KBM-7 (cell line): Measurements from ENCODE around the gene MFGE8.
"Not testable (repeated sequence)": the region's sequence is repeated elsewhere in the genome, so short reads cannot be mapped to it uniquely, and the experiment has no call there.

Experiments
- DNase-seq: peaks from one replicate; pipeline ENCODE4 v3.0.0-alpha.2; 2015
- in situ Hi-C: fragments of 300-500 bp; cut with MboI; formaldehyde crosslinking; loops from 2 replicates; pipeline ENCODE4 v1.14.3; 2020; ENCODE audit warnings: low sequenced_read_pairs, low pct_unique_long_range_greater_than_20kb, mixed read lengths

The MFGE8 gene, protein sequence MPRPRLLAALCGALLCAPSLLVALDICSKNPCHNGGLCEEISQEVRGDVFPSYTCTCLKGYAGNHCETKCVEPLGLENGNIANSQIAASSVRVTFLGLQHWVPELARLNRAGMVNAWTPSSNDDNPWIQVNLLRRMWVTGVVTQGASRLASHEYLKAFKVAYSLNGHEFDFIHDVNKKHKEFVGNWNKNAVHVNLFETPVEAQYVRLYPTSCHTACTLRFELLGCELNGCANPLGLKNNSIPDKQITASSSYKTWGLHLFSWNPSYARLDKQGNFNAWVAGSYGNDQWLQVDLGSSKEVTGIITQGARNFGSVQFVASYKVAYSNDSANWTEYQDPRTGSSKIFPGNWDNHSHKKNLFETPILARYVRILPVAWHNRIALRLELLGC

DNA sequence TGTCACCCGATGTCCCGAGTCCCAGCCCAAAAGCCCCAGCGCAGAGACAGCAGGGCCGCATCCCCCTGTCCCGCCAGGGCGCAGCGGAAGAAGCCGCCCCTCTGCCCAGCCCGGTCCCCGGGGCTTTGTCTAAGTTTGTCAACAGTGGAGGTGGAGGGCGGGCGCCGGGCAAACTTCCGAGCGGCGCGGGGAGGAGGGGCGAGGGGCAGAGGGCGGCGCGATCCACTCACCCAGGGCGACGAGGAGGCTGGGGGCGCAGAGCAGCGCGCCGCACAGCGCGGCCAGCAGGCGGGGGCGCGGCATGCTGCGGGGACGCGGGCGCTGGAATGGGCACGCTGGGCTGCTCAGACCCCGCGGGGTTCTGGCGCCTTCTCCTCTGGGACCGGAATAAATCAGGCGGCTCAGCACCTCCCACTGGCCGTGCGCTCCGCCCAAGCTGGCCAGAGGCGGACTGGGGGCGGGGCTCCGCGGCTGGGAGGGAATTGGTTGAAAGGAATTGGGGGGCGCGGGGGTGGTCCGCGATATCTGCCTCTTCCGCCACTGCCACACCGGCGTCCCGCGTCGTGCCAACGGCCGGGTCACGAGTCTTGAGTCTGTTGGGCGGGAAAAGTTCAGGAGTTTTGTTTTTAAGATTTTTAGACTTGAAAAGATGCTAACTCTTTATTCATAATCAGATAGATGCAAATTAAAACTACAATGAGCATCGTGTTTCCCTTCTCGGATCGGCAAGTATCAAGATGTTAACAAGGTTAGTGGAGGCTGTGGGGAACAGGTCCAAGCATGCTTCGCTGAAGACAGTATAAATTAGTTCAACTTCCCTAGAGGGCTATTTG, at the start of gene MFGE8:
Gene MFGE8, minus strand, starts transcription at position 363 of the 833 bp plus-strand sequence. Its CDS starts 60 bp downstream, at position 303.
- in situ Hi-C loops = no loop called here
- peak; percentile 93 for DNase-seq

DNA sequence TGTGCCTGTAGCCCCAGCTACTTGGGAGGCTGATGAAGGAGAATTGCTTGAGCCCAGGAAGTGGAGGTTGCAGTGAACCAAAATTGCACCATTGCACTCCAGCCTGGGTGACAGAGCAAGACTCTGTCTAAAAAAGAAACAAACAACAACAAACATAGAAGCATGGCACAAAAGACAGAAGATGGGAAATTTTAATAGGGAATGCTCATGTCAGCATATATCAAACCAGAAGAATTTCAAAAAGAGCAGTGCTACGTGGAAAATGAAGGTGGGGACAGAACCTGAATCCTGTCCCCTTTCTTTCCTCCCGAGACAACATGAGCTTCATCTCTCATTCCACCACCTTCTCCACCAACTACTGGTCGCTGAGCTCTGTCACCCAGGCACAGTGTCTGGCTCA, 46.3 kb upstream of the MFGE8 start:
- DNase-seq = no peak
- in situ Hi-C loops = no loop called here

DNA sequence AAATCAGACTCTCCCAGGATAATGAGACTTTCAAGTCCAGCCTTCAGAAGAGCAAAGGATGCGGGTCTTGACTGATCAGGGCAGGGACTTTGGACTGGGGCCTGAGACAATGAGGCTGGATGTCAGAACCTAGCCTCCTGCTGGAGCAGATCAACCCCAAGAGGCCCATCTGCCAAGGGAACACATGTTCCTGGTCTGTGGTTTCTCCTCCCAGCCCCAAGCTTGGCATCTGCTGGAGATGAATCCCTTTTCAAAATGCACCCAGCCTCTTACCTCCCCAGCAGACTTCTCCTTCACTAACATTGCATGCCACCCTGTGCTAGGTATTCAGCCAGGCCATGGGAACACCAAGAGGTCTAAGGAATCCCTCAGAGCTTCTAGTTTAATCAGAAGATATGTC, 43.7 kb upstream of the MFGE8 start:
- in situ Hi-C loops = no loop called here
- no peak for DNase-seq

DNA sequence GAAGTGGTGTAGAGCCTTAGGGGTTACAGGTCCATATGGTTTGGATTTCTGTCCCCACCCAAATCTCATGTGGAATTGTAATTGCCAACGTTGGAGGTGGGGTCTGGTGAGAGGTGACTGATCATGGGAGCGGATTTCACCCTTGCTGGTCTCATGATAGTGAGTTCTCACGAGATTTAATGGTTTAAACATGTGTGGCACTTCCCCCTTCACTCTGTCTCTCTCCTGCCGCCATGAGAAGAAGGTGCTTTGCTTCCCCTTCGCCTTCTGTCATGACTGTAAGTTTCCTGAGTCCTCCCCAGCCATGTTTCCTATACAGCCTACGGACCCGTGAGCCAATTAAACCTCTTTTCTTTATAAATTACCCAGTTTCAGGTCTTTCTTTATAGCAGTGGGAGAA, 43.1 kb upstream of the MFGE8 start:
- DNase-seq = no peak
- in situ Hi-C loops = no loop called here

DNA sequence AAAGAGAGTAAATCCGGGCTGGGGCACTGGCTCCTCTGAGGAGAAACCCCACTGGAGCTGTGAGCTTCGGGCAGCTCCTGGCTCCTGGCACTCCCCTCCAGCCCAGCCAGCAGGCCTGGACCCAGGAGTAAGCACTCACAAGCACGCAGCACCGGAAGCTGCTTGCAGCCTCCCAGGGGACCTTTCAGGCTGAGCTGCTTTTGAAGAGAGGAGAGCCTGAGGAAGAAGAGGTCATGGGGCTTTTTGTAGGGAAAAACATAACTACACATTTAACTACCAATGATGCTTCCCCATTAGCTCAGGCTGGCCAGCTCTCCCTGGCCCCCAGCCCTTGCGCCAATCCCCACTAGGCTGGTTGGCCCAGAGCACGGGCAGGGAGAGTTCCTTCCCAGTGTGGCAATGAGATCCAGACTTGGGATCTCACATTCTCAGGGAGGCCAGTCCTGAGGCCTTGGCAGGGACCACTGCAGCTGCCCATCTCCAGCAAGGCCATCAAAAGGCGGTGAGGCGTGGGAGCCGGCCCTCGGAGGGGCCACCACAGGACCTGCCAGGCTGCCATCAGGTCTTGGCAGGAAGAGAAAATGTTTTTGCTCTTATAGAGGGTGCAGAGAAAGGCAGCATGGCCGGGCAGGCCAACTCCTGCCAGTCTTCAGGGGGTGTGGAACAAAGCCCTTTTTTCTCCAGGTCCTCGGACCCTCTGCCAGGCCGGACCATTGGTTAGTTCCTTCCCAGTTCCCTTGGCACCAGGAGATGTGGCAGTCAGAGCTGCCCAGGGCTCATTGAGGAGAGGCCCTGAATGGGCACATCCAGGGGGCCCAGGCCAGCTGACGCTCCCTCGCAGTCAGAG, 41.5 kb upstream of the MFGE8 start:
- in situ Hi-C loops = no loop called here
- DNase-seq = no peak

DNA sequence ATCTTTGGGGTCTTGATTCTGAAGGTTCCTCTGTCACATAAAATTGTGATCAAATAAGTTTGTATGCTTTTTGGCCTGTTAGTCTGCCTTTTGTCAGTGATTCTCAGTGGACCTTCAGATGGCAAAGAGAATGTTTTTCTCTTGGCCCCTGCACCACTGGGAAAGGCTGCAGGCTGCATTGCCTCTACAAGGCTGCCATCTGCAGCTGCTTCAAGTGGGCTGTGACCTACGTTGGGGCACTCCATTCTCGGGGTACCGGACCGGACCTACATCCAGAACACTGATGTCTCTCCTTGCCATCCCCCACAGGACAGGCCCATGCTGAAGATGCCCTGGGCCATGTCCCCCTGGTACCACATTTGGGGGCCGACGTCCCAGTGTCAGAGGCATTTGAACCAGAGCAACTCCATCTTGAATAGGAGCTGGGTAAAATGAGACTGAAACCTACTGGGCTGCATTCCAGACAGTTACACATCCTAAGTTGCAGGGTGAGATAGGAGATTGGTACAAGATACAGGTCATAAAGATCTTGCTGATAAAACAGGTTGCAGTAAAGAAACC, 37.5 kb upstream of the MFGE8 start:
- in situ Hi-C loops = no loop called here
- DNase-seq = no peak

DNA sequence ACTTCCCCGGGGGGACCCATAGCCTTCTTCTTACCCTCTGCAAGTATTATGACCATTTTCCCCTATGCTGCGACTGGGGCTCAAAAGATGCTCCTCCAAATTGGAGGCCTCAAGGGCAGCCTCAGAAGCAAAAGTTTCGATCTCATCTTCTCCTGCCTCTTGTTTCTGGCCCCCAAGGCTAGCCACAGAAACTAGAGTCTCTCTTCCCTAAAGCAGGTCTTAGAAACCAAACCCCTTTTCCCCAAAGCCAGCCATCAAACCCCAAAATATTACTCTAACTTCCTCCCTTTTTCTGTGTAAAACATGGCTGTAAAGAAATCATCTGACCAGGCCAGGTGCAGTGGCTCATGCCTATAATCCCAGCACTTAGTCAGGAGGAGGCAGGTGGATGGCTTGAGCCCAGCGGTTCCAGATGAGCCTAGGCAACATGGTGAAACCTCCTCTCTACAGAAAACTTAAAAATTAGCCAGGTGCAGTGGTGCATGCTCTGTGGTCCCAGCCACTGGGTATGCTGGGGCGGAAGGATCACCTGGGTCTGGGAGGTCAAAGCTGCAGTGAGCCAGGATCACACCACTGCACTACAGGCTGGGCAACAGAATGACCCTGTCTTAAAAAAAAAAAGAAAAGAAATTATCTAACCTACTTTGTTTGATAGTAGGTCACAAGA, 36.7 kb upstream of the MFGE8 start:
- in situ Hi-C loops = no loop called here
- no peak for DNase-seq

DNA sequence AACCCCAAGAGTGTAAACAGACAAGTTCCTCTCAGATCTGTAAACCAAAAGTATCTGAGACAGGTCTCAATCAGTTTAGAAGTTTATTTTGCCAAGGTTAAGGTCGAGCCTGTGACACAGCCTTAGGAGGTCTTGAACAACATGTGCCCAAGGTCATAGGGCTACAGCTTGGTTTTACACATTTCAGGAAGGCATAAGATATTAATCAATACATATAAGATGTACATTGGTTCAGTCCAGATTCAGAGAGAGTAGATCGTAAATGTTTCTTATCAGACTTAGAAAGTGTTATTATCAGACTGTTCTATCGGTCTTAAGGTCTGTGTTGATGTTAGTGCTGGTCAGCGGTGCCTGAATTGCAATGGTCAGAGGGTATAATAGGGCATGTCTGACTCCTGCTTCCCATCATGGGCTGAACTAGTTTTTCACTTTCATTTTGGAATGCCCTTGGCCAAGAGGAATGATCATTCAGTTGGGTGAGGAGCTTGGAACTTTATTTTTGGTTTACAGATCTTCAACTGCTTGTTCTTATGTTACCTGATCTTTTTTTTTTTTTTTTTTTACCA, 27.0 kb upstream of the MFGE8 start:
- in situ Hi-C loops = no loop called here
- no peak for DNase-seq

DNA sequence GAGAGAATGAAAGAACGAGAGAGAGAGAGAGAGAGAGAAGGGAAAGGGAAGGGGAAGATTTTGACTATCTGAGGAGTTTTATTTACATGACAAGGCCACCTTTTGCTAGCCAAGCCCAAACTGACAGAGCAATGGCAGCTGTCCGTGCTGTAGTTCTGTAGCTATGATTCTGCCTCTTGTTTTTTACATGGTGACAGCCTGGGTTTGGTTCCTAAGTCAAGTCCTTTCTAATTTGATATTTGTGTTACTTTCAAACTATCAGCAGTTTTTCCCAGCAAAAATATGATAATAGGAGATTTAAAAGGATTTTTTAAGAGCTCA, 26.3 kb upstream of the MFGE8 start:
- no peak for DNase-seq
- in situ Hi-C loops = no loop called here

DNA sequence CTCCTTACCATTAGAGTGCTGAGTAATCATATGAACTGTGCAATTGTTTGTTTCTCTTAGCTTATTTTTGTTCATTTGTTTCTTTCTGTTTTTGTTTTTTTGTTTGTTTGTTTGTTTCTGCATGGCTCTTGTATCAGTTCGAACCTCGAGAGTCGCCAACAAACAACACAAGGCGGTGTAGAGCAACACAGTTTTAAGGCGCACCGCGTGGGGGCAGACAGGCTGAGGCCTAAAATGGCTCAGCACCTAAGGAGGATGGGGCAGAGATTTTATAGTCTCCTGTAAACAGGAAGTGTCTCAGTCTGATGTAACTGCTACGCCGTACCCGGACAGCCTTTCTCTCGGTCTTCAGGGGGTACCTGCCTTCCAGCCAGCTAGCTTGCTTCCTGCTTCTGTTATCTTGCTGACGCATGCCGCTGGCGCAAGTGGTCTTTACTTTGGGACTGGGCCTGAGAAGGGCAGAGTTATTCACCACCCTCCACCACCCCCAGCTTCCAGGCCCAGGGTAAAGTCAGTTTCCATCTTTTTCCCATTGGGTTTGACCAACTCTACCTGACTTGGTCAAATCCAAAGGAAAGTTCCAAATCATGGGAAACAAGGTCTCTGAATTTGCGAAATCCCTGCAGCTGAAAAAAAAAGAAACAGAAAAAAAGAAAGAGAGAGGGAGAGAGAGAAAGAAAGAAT, 25.8 kb upstream of the MFGE8 start:
- in situ Hi-C loops = no loop called here
- no peak for DNase-seq

DNA sequence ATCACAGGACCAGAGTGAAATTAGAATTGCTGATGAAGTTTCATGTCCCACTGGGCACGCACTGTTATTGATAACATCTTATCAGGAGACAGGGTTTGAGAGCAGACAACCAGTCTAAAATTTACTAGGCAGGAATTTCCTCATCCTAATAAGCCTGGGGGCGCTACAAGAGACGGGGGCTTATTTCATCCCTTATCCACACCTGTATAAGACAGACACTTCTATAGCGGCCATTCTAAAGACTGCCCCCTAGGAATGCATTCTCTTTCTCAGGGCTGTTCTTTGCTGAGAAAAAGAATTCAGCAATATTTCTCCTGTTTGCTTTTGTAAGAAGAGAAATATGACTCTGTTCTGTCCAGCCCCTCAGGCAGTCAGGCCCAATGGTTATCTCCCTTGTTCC, 21.3 kb upstream of the MFGE8 start:
- in situ Hi-C loops, DNase-seq: not testable (repeated sequence)

DNA sequence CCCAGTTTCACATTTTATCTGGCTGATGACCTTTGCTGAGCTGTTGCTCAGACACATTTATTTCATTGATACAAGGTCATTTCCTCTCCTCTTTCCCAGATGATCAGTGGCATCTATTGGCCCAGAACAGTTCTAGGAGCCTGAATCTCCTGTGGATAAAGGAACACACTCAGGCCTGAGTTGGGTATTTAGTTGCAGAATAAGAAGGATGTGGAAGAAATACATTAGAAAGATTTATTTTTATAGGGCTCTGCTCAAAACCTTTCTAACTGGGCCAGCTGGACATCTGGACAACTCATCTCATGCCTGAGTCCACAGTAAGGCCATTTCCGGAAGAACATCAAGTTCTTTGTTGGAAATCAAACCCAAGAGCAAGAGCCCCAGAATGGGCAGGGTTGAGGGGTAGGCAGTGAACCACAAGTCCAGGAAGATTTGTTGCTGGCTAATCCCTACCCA, 19.7 kb upstream of the MFGE8 start:
- in situ Hi-C loops = no loop called here
- no peak for DNase-seq

DNA sequence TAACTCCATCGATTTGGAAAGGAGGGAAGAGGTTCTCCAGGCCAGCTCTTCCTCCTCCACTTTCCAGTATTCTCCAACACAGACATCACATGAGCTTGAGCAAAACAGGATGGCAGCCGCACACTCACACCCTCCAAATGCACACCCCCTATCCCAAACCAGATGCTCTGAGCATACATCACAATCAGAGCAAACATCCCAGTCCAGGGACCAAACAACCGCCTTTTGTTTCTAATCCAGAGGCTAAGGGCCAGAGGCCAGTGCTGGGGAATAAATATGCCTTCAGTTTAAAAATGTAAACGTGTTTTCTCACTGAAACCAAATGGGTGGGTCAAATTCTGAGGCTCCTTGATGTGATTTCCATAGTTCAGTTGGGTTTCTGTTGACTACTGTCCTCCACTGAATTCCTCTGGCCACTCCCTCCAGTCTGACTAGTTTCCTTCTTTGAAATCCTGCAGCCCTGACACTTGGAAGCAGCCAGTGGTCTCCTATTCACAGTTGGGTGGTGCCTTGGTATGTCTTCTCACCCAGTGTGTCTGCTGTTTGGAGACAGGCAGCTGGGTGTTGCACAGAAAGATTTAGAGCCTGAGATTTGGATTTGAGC, 19.2 kb upstream of the MFGE8 start:
- in situ Hi-C loops = no loop called here

DNA sequence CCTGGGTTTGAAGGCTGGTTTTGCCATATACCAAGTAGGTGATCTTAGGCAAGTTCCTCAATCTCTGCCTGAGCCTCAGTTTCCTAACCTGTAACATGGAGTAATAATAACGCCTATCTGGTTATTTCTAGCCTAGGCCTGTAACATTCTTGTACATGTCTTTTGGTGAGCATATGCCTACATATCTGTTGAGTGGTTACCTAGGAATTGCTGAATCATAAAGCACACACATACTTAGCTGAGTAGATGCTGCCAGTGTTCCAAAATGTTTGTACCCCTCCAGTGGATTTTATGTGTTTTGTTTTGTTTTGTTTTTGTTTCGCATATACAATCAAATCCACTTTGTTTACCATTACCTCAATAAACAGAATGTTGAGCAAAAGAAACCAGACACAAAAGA, 17.4 kb upstream of the MFGE8 start:
- in situ Hi-C loops = no loop called here
- no peak for DNase-seq

More for the DNA sequence above, 19.2 kb upstream of the MFGE8 start:
- DNase-seq = no peak

DNA sequence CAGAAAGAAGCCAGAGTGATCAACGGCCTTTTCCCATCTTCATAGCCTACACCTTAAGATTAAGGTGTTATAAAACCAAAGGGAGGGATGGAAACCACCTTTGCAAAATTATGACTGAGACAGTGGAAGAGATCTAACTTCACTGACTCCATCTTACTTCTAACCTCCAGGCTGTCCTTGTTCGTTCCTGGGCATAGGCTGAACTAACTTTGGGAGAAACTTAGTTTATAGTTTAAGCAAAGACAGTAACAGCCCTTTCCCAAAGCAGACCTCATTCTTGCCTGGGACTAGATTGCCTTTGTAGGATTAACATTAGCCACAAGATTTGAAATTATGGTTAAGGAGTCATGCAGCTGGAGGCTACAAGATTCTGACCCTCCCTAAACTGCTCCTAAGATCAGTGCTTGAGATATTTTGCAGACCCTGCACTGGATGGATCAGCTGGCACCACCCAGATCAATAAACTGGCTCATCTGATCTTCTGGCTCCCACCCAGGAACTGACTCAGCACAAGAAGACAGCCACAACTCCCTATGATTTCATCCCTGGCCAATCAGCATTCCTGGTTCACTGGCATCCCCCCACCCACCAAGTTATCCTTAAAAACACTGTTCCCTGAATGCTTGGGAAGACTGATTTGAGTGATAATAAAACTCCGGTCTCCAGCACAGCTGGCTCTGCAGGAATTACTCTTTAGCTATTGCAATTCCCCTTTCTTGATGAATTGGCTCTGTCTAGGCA, 16.3 kb upstream of the MFGE8 start:
- in situ Hi-C loops, DNase-seq: not testable (repeated sequence)

DNA sequence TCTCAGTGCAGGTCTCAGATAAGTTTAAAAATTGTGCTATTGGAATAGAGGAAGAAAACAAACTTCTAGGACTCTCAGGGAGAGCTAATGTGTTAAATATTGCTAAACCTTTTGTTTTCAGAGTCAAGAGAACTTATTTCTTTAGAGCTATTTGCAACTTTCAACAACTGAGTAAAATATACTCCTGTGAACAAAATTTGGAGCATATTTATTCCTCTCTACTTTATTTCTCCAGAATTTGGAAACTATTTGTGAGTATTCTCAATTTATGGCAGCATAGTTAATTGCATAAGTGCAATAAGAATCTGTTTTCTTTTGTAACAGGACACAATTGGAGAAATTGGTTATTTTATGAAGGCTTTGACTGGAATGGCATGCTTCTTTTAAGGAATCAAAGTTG, 15.0 kb upstream of the MFGE8 start:
- DNase-seq, in situ Hi-C loops: not testable (repeated sequence)

DNA sequence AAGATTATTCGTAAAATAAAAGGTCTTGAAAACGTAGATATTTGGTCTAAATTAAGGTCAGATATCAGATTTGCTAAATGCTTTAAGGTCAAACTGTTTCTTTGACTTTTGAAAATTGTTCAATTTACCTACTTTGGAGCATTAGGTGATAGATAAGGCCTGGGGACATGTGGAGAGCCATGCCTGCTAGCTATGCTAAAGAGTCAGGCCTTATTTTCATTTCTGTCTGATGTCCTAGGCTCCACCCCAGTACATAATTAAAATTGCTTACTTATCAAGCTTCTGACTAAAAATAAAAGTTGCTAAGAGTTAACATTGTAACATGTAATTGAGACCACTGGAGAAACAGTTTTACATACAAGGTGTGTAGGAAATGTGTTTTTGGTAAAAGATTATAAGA, 12.5 kb upstream of the MFGE8 start:
- in situ Hi-C loops, DNase-seq: not testable (repeated sequence)
